ENCODE measurements around the gene CYSRT1. TPM values are rescaled to one million over a fixed set of nuclear protein-coding genes. Genes with fewer than 3 reads are reported as not detected.

CYSRT1 gene
- polyA plus RNA-seq, 1 donor (not counting 4 experiments of a cell fraction or from before 2014, with no cell fraction given), result 0.80 TPM

DNA sequence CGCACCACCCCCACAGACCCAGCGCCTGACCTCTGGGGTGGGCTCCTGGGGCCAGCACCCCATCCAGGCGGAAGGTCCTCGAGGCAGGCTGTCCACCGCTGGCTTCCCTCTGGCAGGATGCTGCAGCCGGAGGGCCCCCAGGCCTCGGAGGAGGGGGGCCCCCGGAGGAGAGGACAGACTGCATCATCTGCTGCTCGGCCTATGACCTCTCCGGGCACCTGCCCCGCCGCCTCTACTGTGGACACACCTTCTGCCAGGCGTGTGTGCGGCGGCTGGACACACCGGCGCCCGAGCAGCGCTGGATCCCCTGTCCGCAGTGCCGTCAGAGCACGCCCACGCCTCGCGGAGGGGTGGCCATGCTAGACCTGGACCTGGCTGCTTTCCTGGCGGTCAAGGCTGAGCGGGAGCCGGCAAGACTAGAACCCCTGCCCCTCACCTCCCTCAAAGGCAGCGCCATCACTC lies 3.6 kb downstream of the CYSRT1 start:
- peaks cover 33% of the 10 kb centered on the region for H3K4me1 ChIP-seq (ENCODE audit: control insufficient read depth, extremely low read depth, insufficient read depth, low read length)
- no peaks in the 10 kb centered on the region for H3K36me3 ChIP-seq (ENCODE audit: control insufficient read depth in 2 of 2, extremely low read depth in 1 of 2, insufficient read depth in 2 of 2, low read length in 2 of 2)
- TF ChIP-seq EZH2 (IDR thresholded peaks at IDR 0.05; ENCODE audit: low read length), result no peak
- TF ChIP-seq, protein P1, sequence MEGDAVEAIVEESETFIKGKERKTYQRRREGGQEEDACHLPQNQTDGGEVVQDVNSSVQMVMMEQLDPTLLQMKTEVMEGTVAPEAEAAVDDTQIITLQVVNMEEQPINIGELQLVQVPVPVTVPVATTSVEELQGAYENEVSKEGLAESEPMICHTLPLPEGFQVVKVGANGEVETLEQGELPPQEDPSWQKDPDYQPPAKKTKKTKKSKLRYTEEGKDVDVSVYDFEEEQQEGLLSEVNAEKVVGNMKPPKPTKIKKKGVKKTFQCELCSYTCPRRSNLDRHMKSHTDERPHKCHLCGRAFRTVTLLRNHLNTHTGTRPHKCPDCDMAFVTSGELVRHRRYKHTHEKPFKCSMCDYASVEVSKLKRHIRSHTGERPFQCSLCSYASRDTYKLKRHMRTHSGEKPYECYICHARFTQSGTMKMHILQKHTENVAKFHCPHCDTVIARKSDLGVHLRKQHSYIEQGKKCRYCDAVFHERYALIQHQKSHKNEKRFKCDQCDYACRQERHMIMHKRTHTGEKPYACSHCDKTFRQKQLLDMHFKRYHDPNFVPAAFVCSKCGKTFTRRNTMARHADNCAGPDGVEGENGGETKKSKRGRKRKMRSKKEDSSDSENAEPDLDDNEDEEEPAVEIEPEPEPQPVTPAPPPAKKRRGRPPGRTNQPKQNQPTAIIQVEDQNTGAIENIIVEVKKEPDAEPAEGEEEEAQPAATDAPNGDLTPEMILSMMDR (optimal IDR thresholded peaks at IDR 0.05 in 1 of 3, IDR thresholded peaks at IDR 0.05 in 1 of 3, conservative IDR thresholded peaks at IDR 0.05 in 1 of 3; ENCODE audit: extremely low read depth in 1 of 3, insufficient read depth in 2 of 3, low read length in 3 of 3), result no peak
- no peaks in the 10 kb centered on the region for H3K9me3 ChIP-seq (ENCODE audit: control insufficient read depth, low read depth, low read length)
- DNase-seq (ENCODE audit: low read depth, low spot score) (no peak), FAIRE-seq (no peak)
- no peak overlapping the region for H3K4me3 ChIP-seq (ENCODE audit: control insufficient read depth in 2 of 3, extremely low read depth in 1 of 3, insufficient read depth in 2 of 3, low read depth in 1 of 3, low read length in 3 of 3)
- no peak overlapping the region for H3K9ac ChIP-seq (ENCODE audit: control insufficient read depth, extremely low read depth, insufficient read depth, low read length)
- dilution Hi-C loops (cut with MboI; ENCODE audit: extremely low pct_ligation_motif_present, low sequenced_read_pairs), result no loop called here
- no peaks in the 10 kb centered on the region for H3K79me2 ChIP-seq (ENCODE audit: control insufficient read depth, insufficient read depth, low read length)
- H4K20me1 ChIP-seq (ENCODE audit: control insufficient read depth, extremely low read depth, insufficient read depth, low read length), result no peaks in the 10 kb centered on the region
- no peaks in the 10 kb centered on the region for H3K9me1 ChIP-seq (ENCODE audit: control insufficient read depth, extremely low read depth, insufficient read depth, low read length)
- H3K4me2 ChIP-seq (ENCODE audit: control insufficient read depth, extremely low read depth, insufficient read depth, low read depth, low read length), result no peak overlapping the region
- H3K27ac ChIP-seq (ENCODE audit: control insufficient read depth, insufficient read depth, low read length), result no peak overlapping the region
- H2AFZ ChIP-seq (ENCODE audit: control insufficient read depth, low read length), result no peak overlapping the region
- H3K27me3 ChIP-seq (ENCODE audit: control insufficient read depth, extremely low read depth, insufficient read depth, low read length), result peaks cover 6% of the 10 kb centered on the region

DNA sequence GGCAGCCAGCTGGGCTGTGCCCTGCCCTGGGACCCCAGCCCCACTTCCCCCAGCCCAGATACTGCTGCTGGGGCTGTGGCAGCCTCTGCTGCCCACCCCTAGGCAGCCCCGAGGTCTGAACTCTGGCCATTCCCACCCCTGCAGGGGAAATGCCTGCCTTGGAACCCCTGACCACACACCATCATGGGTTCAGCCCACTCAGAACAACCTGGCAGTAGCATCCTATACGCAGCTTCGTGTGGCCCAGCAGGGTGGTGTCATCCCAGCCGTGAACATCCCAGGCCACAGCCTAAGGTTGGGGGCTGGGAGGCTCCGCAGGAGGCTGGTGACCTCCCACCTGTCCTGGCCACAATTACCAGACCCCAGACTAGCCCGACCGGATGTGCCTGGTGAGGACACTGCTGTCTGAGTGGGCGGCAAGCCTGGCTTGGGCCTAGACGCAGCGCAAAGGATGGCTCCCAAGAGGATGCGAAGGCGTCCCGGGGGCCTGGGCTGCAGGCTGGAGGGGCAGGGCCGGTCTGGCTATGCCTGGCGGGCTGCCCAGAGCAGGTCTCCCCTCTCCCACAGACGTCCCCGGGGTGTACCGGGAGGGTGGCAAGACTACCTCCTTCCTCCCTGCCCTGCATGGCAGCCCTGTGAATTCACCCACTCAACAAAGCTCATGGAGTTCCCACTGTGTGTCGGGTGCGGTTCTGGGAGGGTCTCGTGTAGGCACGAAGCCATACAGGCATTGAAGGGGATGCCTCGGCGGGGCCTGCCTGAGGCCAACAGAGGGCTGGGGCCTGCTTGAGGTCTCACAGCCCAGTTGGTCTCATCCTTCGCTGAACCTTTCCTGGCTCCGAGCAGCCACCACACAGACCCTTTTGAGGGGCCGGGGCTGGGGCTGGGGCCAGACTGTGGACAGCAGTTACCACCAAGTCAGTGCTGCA lies 4.3 kb downstream of the CYSRT1 start:
- Histone ChIP-seq H3K4me1 (ENCODE audit: control insufficient read depth, extremely low read depth, insufficient read depth, low read length) (peaks cover 29% of the 10 kb centered on the region), H3K4me2 (ENCODE audit: control insufficient read depth, extremely low read depth, insufficient read depth, low read depth, low read length) (no peak overlapping the region), H3K9me3 (ENCODE audit: control insufficient read depth, low read depth, low read length) (no peaks in the 10 kb centered on the region), H2AFZ (ENCODE audit: control insufficient read depth, low read length) (no peak overlapping the region), H3K9me1 (ENCODE audit: control insufficient read depth, extremely low read depth, insufficient read depth, low read length) (no peaks in the 10 kb centered on the region), H3K27ac (ENCODE audit: control insufficient read depth, insufficient read depth, low read length) (no peak overlapping the region), H3K79me2 (ENCODE audit: control insufficient read depth, insufficient read depth, low read length) (no peaks in the 10 kb centered on the region), H3K9ac (ENCODE audit: control insufficient read depth, extremely low read depth, insufficient read depth, low read length) (no peak overlapping the region), H3K27me3 (ENCODE audit: control insufficient read depth, extremely low read depth, insufficient read depth, low read length) (peaks cover 9% of the 10 kb centered on the region), H4K20me1 (ENCODE audit: control insufficient read depth, extremely low read depth, insufficient read depth, low read length) (no peaks in the 10 kb centered on the region), H3K4me3 (ENCODE audit: control insufficient read depth in 2 of 3, extremely low read depth in 1 of 3, insufficient read depth in 2 of 3, low read depth in 1 of 3, low read length in 3 of 3) (no peak overlapping the region), H3K36me3 (ENCODE audit: control insufficient read depth in 2 of 2, extremely low read depth in 1 of 2, insufficient read depth in 2 of 2, low read length in 2 of 2) (no peaks in the 10 kb centered on the region)
- DNase-seq (ENCODE audit: low read depth, low spot score), result no peak
- FAIRE-seq, result no peak
- dilution Hi-C loops (cut with MboI; ENCODE audit: extremely low pct_ligation_motif_present, low sequenced_read_pairs), result no loop called here
- TF ChIP-seq, protein P1 (optimal IDR thresholded peaks at IDR 0.05 in 1 of 3, IDR thresholded peaks at IDR 0.05 in 1 of 3, conservative IDR thresholded peaks at IDR 0.05 in 1 of 3; ENCODE audit: extremely low read depth in 1 of 3, insufficient read depth in 2 of 3, low read length in 3 of 3), result no peak
- no peak for TF ChIP-seq EZH2 (IDR thresholded peaks at IDR 0.05; ENCODE audit: low read length)
